Liver (tissue), 3 donors: Measurements from ENCODE around the gene BST1.

Experiments
- CTCF ChIP-seq: fragments of 150-350 bp; IDR thresholded peaks from 2 replicates; pipeline ENCODE4 v1.5.1; 2017; ENCODE audit warnings: improper control_type of control experiment, low read depth, low read length; ENCODE audit not compliant: missing input control
- JUND ChIP-seq, 2 donors: IDR thresholded peaks; 2 replicates each; pipeline ENCODE4 v1.6.1; 2016; ENCODE audit warnings: antibody characterized with exemption in 2 of 2
- RAD21 ChIP-seq, 2 donors: IDR thresholded peaks; 2 replicates each; pipeline ENCODE4 v1.6.1; 2016; ENCODE audit warnings: antibody characterized with exemption in 2 of 2, mild to moderate bottlenecking in 2 of 2
- SP1 ChIP-seq: IDR thresholded peaks from 2 replicates; pipeline ENCODE4 v1.6.1; 2018; ENCODE audit warnings: antibody characterized with exemption, mild to moderate bottlenecking
- TAF1 ChIP-seq: conservative IDR thresholded peaks from 2 replicates; pipeline ENCODE4 v1.6.1; 2016; ENCODE audit warnings: antibody characterized with exemption, mild to moderate bottlenecking
- YY1 ChIP-seq: IDR thresholded peaks from 2 replicates; pipeline ENCODE4 v1.6.1; 2016; ENCODE audit warnings: antibody characterized with exemption, mild to moderate bottlenecking
- TF ChIP-seq, protein P1 (sequence below): IDR thresholded peaks from 2 replicates; pipeline ENCODE4 v1.6.1; 2016; ENCODE audit warnings: antibody characterized with exemption
- TF ChIP-seq, protein P2 (sequence below): IDR thresholded peaks from 2 replicates; pipeline ENCODE4 v1.6.1; 2016; ENCODE audit warnings: antibody characterized with exemption
- TF ChIP-seq, protein P3 (sequence below): IDR thresholded peaks from 2 replicates; pipeline ENCODE4 v1.6.1; 2016; ENCODE audit warnings: antibody characterized with exemption, mild to moderate bottlenecking
- donor health status: healthy.
- donor health status: healthy.

DNA sequence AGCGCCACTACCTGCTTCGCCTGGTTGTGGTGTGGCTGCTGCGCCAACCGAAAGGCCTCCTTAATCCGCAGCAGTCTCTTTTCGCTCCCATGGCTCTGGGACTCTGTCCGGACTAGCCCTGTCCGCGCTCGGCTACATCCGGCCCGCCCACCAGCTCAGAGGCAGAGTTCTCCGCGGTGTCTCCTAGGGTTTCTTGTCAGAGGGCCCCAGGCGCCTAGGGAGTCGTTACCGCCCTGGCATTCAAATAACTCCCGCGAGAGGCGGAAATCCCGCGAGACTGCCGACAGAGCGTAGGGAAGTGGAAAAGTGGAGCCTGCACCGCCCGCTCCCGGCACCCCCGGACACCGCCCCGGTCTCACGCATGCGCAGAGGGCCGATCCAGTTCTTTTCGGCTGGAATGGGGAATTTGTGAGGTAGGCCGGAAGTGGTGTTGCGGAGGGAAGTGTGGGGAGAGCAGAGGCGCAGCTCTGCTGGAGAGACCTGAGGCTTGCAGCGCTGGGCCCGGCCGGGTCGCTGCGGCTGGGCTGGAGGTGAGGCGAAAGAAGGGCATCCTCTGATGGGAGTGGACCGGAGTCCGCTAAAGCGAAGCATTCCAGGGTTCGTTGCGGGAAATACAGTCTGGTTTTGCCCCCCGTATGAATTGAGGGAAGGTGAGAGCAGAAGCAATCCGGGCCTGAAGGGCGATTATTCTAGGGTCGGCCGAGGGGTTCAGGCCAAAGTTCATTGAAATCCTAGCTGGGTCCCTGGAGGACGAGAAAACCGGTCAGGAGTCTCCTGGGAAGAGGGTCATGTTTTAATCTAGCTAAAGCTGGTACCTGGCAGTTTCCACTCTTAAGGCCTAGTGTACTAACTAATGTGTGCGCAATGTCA lies 21.3 kb upstream of the BST1 start, which contains the start of gene FAM200B:
- TF ChIP-seq CTCF (peak; percentile 30), SP1 (peak; percentile 66), RAD21 (IDR thresholded peaks at IDR 0.05) (peak; percentile 53 to 69), YY1 (peak; percentile 96), TAF1 (peak; percentile 91), JUND (IDR thresholded peaks at IDR 0.05) (no peak)
- TF ChIP-seq, protein P1, sequence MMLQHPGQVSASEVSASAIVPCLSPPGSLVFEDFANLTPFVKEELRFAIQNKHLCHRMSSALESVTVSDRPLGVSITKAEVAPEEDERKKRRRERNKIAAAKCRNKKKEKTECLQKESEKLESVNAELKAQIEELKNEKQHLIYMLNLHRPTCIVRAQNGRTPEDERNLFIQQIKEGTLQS = no peak
- TF ChIP-seq, protein P2, sequence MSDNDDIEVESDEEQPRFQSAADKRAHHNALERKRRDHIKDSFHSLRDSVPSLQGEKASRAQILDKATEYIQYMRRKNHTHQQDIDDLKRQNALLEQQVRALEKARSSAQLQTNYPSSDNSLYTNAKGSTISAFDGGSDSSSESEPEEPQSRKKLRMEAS = peak; percentile 49
- TF ChIP-seq, protein P3, sequence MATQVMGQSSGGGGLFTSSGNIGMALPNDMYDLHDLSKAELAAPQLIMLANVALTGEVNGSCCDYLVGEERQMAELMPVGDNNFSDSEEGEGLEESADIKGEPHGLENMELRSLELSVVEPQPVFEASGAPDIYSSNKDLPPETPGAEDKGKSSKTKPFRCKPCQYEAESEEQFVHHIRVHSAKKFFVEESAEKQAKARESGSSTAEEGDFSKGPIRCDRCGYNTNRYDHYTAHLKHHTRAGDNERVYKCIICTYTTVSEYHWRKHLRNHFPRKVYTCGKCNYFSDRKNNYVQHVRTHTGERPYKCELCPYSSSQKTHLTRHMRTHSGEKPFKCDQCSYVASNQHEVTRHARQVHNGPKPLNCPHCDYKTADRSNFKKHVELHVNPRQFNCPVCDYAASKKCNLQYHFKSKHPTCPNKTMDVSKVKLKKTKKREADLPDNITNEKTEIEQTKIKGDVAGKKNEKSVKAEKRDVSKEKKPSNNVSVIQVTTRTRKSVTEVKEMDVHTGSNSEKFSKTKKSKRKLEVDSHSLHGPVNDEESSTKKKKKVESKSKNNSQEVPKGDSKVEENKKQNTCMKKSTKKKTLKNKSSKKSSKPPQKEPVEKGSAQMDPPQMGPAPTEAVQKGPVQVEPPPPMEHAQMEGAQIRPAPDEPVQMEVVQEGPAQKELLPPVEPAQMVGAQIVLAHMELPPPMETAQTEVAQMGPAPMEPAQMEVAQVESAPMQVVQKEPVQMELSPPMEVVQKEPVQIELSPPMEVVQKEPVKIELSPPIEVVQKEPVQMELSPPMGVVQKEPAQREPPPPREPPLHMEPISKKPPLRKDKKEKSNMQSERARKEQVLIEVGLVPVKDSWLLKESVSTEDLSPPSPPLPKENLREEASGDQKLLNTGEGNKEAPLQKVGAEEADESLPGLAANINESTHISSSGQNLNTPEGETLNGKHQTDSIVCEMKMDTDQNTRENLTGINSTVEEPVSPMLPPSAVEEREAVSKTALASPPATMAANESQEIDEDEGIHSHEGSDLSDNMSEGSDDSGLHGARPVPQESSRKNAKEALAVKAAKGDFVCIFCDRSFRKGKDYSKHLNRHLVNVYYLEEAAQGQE = peak; percentile 89
